Sigmoid colon (tissue), 3 donors: ENCODE measurements around the gene ASF1B.

Experiments
- CTCF ChIP-seq, 4 experiments: fragments of 450-650 bp in 3 of 4; fragments of 200-600 bp in 1 of 4; IDR thresholded peaks; one replicate each; pipeline ENCODE4 v1.5.1; 2016 to 2019; ENCODE audit warnings: antibody characterized with exemption in 4 of 4, mild to moderate bottlenecking in 3 of 4, moderate library complexity in 2 of 4
- POLR2A ChIP-seq, 2 donors: fragments of 450-650 bp; IDR thresholded peaks; one replicate each; pipeline ENCODE4 v1.6.1; 2016; ENCODE audit warnings: antibody characterized with exemption in 2 of 2, mild to moderate bottlenecking in 2 of 2, moderate library complexity in 2 of 2

- TF ChIP-seq POLR2A (IDR thresholded peaks at IDR 0.05) (no peak), CTCF (IDR thresholded peaks at IDR 0.05) (no peak)
Observed at GRCh38 chr19:14090509-14091080, 45.8 kb downstream of the ASF1B start, which contains the start of gene SAMD1.
